AG04449 (cell line): ENCODE measurements around the gene INTS2.
"Not testable (repeated sequence)": the region's sequence is repeated elsewhere in the genome, so short reads cannot be mapped to it uniquely, and the experiment has no call there.

Experiments used
- CTCF ChIA-PET: fragments of 350-600 bp; formaldehyde crosslinking; extraction: SDS; loops from one replicate; lab custom pipeline; 2021; ENCODE audit warnings: antibody characterized with exemption; lab: Yijun Ruan, JAX
- POLR2A ChIA-PET: fragments of 400-600, 350-600 bp; formaldehyde crosslinking; extraction: SDS; loops from one replicate; lab custom pipeline; 2020; ENCODE audit warnings: antibody characterized with exemption, inconsistent platforms; lab: Yijun Ruan, JAX
- DNase-seq: peaks from one replicate; pipeline ENCODE4 v3.0.0-alpha.2; 2010; ENCODE audit warnings: low read depth, low spot score
- H3K4me3 ChIP-seq: 2 replicates; pipeline ENCODE4 v1.5.1; 2011; ENCODE audit warnings: low read depth, mild to moderate bottlenecking, control low read depth, low read length
- CTCF ChIP-seq: IDR thresholded peaks from one replicate; pipeline ENCODE4 v1.5.1; 2011; ENCODE audit warnings: mild to moderate bottlenecking, moderate library complexity, low read length, control low read depth, inconsistent platforms; ENCODE audit not compliant: insufficient read depth; ENCODE audit errors: missing control alignments

Gene INTS2

GRCh38 chr17:61827649-61828395 is 100.0 kb downstream of the INTS2 start:
- ChIA-PET POLR2A (no interaction called here), CTCF (interaction anchor here (2.1 kb wide), 1 partner anchor 9 kb away, joined by 6 read pairs; no protein-coding TSS in a partner anchor)
- no peak for TF ChIP-seq CTCF
- H3K4me3 ChIP-seq, result no peak overlapping the region
- DNase-seq, result no peak

- DNase-seq, H3K4me3 ChIP-seq, POLR2A ChIA-PET: not testable (repeated sequence)
- CTCF ChIA-PET, result interaction anchor here (1.2 to 2.1 kb wide), 2 partner anchors 10 to 71 kb away, joined by 3 to 6 read pairs; no protein-coding TSS in a partner anchor
Observed at GRCh38 chr17:61826866-61827265, 100.9 kb downstream of the INTS2 start.

- CTCF ChIA-PET, result interaction anchor here (1.2 kb wide), 1 partner anchor 70 kb away, joined by 3 read pairs; no protein-coding TSS in a partner anchor
- H3K4me3 ChIP-seq, POLR2A ChIA-PET, DNase-seq: not testable (repeated sequence)
Observed at GRCh38 chr17:61826198-61826597, 101.6 kb downstream of the INTS2 start.

GRCh38 chr17:61825448-61826137 is 102.2 kb downstream of the INTS2 start:
- ChIA-PET CTCF (no interaction called here), POLR2A (no interaction called here)
- no peak overlapping the region for H3K4me3 ChIP-seq
- DNase-seq, result no peak
- TF ChIP-seq CTCF, result no peak

GRCh38 chr17:61822326-61823285 is 105.2 kb downstream of the INTS2 start:
- CTCF ChIA-PET, result interaction anchor here (0.7 to 1.0 kb wide), 2 partner anchors 11 to 187 kb away, joined by 3 read pairs; no protein-coding TSS in a partner anchor
- no peak overlapping the region for H3K4me3 ChIP-seq
- no peak for DNase-seq
- POLR2A ChIA-PET, result no interaction called here
- TF ChIP-seq CTCF, result no peak

- POLR2A ChIA-PET, result no interaction called here
- DNase-seq, result no peak
- CTCF ChIA-PET, result no interaction called here
- no peak for TF ChIP-seq CTCF
- H3K4me3 ChIP-seq, result no peak overlapping the region
Observed at GRCh38 chr17:61821655-61822054, 106.1 kb downstream of the INTS2 start.

GRCh38 chr17:61819265-61819664 is 108.5 kb downstream of the INTS2 start:
- POLR2A ChIA-PET, CTCF ChIA-PET, DNase-seq, H3K4me3 ChIP-seq: not testable (repeated sequence)
